ENCODE measurements around the gene GMDS. TPM values are rescaled to one million over a fixed set of nuclear protein-coding genes. Genes with fewer than 3 reads are reported as not detected.

The GMDS gene
- total and polyA plus RNA-seq, 2 experiments from 2014 or later: 30.1 to 36.5 TPM

- no peak for TF ChIP-seq EZH2phosphoT487 (IDR thresholded peaks at IDR 0.05; ENCODE audit: unreplicated experiment)
- no peak for TF ChIP-seq NANOG (IDR thresholded peaks at IDR 0.05; ENCODE audit: borderline replicate concordance)
- TF ChIP-seq ZNF331 (CRISPR knock-in tag; IDR thresholded peaks at IDR 0.05; ENCODE audit: low read depth): no peak
- no peak for TF ChIP-seq CREB1 (CRISPR knock-in tag; IDR thresholded peaks at IDR 0.05; ENCODE audit: low read depth)
- TF ChIP-seq JUNB (IDR thresholded peaks at IDR 0.05; ENCODE audit: unreplicated experiment): no peak
- no peak for TF ChIP-seq ZNF114 (CRISPR knock-in tag; IDR thresholded peaks at IDR 0.05)
Observed at GRCh38 chr6:2055911-2056310, 189.5 kb downstream of the GMDS start (continued).

- ATAC-seq (no peak), DNase-seq (ENCODE audit: low spot score) (no peak)
- H3K4me1 ChIP-seq (ENCODE audit: insufficient read depth): no peaks in the 10 kb centered on the region
- no peaks in the 10 kb centered on the region for H3K9me2 ChIP-seq (ENCODE audit: insufficient read depth)
- no peaks in the 10 kb centered on the region for H3F3A ChIP-seq (replicated peaks; ENCODE audit: low read depth)
- no peak overlapping the region for H3K4me2 ChIP-seq
- H3K9me3 Mint-ChIP-seq: no peaks in the 10 kb centered on the region; the same call in 2 of the 3 replicates
- no peak overlapping the region for H3K4me3 Mint-ChIP-seq
- no peaks in the 10 kb centered on the region for H3K79me2 ChIP-seq (replicated peaks; ENCODE audit: insufficient read depth)
- no peaks in the 10 kb centered on the region for H3K27me3 ChIP-seq (ENCODE audit: insufficient read depth)
- no peak overlapping the region for H2AFZ ChIP-seq
- no peak overlapping the region for H3K27ac Mint-ChIP-seq
- H3K27me3 Mint-ChIP-seq (ENCODE audit: insufficient read depth, low read depth, poor library complexity): peaks cover 3% of the 10 kb centered on the region
- no peak overlapping the region for H3K4me3 ChIP-seq
- H3K4me1 Mint-ChIP-seq: no peaks in the 10 kb centered on the region
- no peaks in the 10 kb centered on the region for H4K20me1 ChIP-seq (replicated peaks; ENCODE audit: insufficient read depth)
- H3K36me3 Mint-ChIP-seq (ENCODE audit: low read depth): peaks cover 7% of the 10 kb centered on the region; the same call in 1 of the 3 replicates
- H3K27ac ChIP-seq (ENCODE audit: low read depth): no peak overlapping the region
- H3K36me3 ChIP-seq (ENCODE audit: insufficient read depth): no peaks in the 10 kb centered on the region
- no peak for TF ChIP-seq NANOG (IDR thresholded peaks at IDR 0.05; ENCODE audit: borderline replicate concordance)
- TF ChIP-seq ZNF331 (CRISPR knock-in tag; IDR thresholded peaks at IDR 0.05; ENCODE audit: low read depth): no peak
- no peak for TF ChIP-seq ETS1 (IDR thresholded peaks at IDR 0.05)
- TF ChIP-seq ZNF114 (CRISPR knock-in tag; IDR thresholded peaks at IDR 0.05): no peak
- TF ChIP-seq CTCF (conservative IDR thresholded peaks at IDR 0.05; ENCODE audit: low read depth in 2 of 2): no peak
- no peak for TF ChIP-seq EZH2 (IDR thresholded peaks at IDR 0.05; ENCODE audit: low read depth, unreplicated experiment)
- TF ChIP-seq POLR2AphosphoS5 (IDR thresholded peaks at IDR 0.05; ENCODE audit: low read depth): no peak
- no peak for TF ChIP-seq JUNB (IDR thresholded peaks at IDR 0.05; ENCODE audit: unreplicated experiment)
- TF ChIP-seq REST (IDR thresholded peaks at IDR 0.05; ENCODE audit: unreplicated experiment): no peak
- no peak for TF ChIP-seq EZH2phosphoT487 (IDR thresholded peaks at IDR 0.05; ENCODE audit: unreplicated experiment)
- TF ChIP-seq STAT1 (IDR thresholded peaks at IDR 0.05; ENCODE audit: unreplicated experiment): no peak
- no peak for TF ChIP-seq ZNF462 (CRISPR knock-in tag; IDR thresholded peaks at IDR 0.05)
- TF ChIP-seq CREB1 (CRISPR knock-in tag; IDR thresholded peaks at IDR 0.05; ENCODE audit: low read depth): no peak
Observed at GRCh38 chr6:2055143-2055542, 190.3 kb downstream of the GMDS start.
